ENCODE results near the gene GATA2.

DNA sequence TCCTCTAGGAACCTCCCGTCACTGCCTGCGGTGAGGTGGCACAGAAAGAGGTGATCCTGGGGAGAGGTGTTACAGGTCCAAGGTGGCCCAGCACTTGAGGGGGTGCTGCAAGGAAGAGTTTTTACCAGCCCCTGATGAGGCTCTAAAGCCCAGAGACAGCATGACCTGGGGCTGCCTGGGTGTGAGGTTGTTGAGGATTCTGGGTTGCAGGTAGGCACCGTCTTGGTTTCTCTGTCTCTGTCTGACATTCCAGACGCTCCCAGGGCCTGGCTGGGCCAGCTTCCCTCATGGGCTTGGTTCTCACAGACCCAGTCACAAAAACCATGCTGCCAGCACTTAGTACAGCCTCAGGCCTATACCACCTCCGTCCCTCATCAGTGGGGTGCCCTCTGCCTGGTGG, 57.4 kb downstream of the GATA2 start:
- TF ChIP-seq, protein P1, sequence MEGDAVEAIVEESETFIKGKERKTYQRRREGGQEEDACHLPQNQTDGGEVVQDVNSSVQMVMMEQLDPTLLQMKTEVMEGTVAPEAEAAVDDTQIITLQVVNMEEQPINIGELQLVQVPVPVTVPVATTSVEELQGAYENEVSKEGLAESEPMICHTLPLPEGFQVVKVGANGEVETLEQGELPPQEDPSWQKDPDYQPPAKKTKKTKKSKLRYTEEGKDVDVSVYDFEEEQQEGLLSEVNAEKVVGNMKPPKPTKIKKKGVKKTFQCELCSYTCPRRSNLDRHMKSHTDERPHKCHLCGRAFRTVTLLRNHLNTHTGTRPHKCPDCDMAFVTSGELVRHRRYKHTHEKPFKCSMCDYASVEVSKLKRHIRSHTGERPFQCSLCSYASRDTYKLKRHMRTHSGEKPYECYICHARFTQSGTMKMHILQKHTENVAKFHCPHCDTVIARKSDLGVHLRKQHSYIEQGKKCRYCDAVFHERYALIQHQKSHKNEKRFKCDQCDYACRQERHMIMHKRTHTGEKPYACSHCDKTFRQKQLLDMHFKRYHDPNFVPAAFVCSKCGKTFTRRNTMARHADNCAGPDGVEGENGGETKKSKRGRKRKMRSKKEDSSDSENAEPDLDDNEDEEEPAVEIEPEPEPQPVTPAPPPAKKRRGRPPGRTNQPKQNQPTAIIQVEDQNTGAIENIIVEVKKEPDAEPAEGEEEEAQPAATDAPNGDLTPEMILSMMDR (IDR thresholded peaks at IDR 0.05): no peak
- TF ChIP-seq POLR2A (IDR thresholded peaks at IDR 0.05): no peak

All from thyroid gland (tissue), 4 donors.